ENCODE results near the gene RAB36.

Gene RAB36

DNA sequence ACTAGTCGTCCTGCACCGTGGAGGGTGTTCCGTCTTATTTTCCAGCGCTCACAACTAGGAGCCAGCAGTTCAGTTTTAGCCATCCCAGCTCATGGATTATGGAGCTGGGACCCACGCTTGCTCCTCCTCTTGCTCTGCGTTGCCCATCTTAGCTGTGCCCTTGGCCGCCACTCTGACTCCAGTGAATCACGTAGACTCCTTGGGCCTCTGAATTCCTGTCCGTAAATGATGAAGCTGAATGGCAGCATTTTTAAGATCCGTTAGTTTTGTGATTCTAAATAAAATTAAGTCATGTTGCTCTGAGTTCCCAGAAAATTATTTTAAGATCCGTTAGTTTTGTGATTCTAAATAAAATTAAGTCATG lies 58.8 kb downstream of the RAB36 start:
- peaks cover 0 to 52% (median 20%) of the 10 kb centered on the region in 4 experiments for H3K4me1 ChIP-seq (ENCODE audit: control extremely low read depth in 1 of 4, control insufficient read depth in 4 of 4, insufficient read depth in 4 of 4, low read length in 3 of 4)
- H3K27me3 ChIP-seq (replicated peaks in 2 of 5; ENCODE audit: control insufficient read depth in 4 of 5, insufficient read depth in 5 of 5, low read length in 4 of 5): no peaks in the 10 kb centered on the region
- H3K4me3 ChIP-seq (ENCODE audit: control insufficient read depth in 1 of 7, extremely low read depth in 1 of 7, insufficient read depth in 4 of 7, low read depth in 2 of 7, low read length in 6 of 7): no peak overlapping the region
- ChIA-PET POLR2A (no interaction called here), CTCF (interaction anchor here (0.7 to 2.0 kb wide), 4 partner anchors 14 to 81 kb away, joined by 3 to 7 read pairs (median 3); no protein-coding TSS in a partner anchor)
- peak overlapping the region in 1 of 2 experiments; percentile 25 for H3K27ac ChIP-seq (ENCODE audit: insufficient read depth in 1 of 2, low read depth in 1 of 2, low read length in 2 of 2, poor library complexity in 1 of 2, severe bottlenecking in 2 of 2)
- H3K36me3 ChIP-seq (ENCODE audit: control insufficient read depth in 4 of 4, insufficient read depth in 4 of 4, low read length in 3 of 4): peaks cover 8 to 63% (median 39%) of the 10 kb centered on the region in 4 experiments
- WGBS (ENCODE audit: insufficient coverage): 99% methylated on average over 8 of the region's 11 CpGs
- no peaks in the 10 kb centered on the region for H3K9me3 ChIP-seq (ENCODE audit: control extremely low read depth in 1 of 5, control insufficient read depth in 4 of 5, insufficient read depth in 2 of 5, low read depth in 1 of 5, low read length in 4 of 5)
- no peak for DNase-seq

DNA sequence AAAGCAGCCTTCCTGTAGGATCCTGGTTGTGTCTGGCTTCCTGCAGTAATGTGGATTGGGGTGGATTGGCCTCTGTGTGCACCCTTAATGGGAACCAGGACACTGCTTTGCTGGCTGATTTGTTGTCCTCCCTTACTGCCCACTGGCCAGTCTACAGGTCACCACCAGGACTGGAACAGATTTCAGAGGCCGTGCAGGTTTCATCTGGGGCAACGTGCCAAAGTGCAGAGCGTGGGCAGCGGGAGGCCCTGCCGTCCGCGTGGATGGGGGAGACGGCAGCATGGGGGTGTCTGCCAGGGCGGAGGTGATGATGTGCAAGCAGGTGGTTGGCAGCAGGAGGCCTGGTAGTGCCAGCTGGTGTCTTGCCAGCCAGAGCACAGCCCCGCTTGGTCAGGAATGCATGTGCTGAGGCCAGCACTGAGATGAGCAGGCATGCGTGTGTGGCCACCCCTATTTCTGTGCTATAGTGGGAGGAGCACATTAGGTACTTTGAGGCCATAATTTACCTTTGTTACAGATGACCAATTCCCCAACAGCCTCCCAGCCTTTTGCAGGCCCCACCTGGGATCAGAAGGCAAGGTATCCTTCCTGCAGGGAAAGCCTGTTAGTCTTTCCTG lies 59.4 kb downstream of the RAB36 start:
- H3K27me3 ChIP-seq (replicated peaks in 2 of 5; ENCODE audit: control insufficient read depth in 4 of 5, insufficient read depth in 5 of 5, low read length in 4 of 5): no peaks in the 10 kb centered on the region
- POLR2A ChIA-PET: interaction anchor here (0.6 kb wide), 1 partner anchor 861 kb away, joined by 4 read pairs; no protein-coding TSS in a partner anchor
- peaks cover 5 to 58% (median 37%) of the 10 kb centered on the region in 4 experiments for H3K36me3 ChIP-seq (ENCODE audit: control insufficient read depth in 4 of 4, insufficient read depth in 4 of 4, low read length in 3 of 4)
- peak overlapping the region in 1 of 2 experiments; percentile 57 for H3K27ac ChIP-seq (ENCODE audit: insufficient read depth in 1 of 2, low read depth in 1 of 2, low read length in 2 of 2, poor library complexity in 1 of 2, severe bottlenecking in 2 of 2)
- no peaks in the 10 kb centered on the region for H3K9me3 ChIP-seq (ENCODE audit: control extremely low read depth in 1 of 5, control insufficient read depth in 4 of 5, insufficient read depth in 2 of 5, low read depth in 1 of 5, low read length in 4 of 5)
- 68% methylated on average over 9 of the region's 11 CpGs for WGBS (ENCODE audit: insufficient coverage)
- H3K4me1 ChIP-seq (ENCODE audit: control extremely low read depth in 1 of 4, control insufficient read depth in 4 of 4, insufficient read depth in 4 of 4, low read length in 3 of 4): peaks cover 0 to 47% (median 18%) of the 10 kb centered on the region in 4 experiments
- H3K4me3 ChIP-seq (ENCODE audit: control insufficient read depth in 1 of 7, extremely low read depth in 1 of 7, insufficient read depth in 4 of 7, low read depth in 2 of 7, low read length in 6 of 7): no peak overlapping the region
- DNase-seq: no peak
- CTCF ChIA-PET: interaction anchor here (2.0 kb wide), 1 partner anchor 14 kb away, joined by 7 read pairs; no protein-coding TSS in a partner anchor

DNA sequence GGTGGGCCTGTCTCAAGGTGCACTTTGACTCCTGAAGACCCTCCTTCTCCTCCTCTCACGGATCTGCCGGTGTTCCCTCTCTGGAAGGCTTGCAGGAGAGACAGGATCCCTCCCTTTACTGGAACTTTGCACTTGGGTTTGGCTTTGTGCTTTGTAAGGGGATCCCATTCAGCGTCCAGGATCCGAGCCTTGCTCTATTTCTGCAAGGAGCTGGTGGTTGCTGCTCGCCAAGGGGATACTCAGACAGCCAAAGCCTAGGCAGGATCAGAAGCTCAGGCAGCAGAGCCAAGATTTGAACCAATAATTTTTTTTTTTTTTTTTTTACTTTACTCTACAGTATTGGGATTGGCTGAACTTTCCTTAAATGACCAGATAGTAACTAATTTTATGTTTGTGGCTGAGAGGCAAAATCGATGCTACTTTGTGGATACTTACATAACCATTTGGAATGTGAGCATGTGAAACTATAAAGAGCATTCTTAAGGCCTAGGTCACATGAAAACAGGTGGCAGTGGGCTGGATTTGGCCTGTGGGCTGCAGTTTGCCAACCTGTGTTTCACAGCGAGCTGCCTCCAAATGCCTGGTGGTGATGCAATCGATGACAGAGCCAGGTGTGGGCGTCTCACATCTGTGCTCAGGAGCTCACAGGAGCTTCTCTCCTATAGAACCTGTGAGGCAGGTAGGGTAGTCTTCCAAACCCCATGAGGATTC lies 60.2 kb downstream of the RAB36 start:
- Histone ChIP-seq H3K4me3 (ENCODE audit: control insufficient read depth in 1 of 7, extremely low read depth in 1 of 7, insufficient read depth in 4 of 7, low read depth in 2 of 7, low read length in 6 of 7) (no peak overlapping the region), H3K4me1 (ENCODE audit: control extremely low read depth in 1 of 4, control insufficient read depth in 4 of 4, insufficient read depth in 4 of 4, low read length in 3 of 4) (peaks cover 0 to 49% (median 19%) of the 10 kb centered on the region in 4 experiments), H3K36me3 (ENCODE audit: control insufficient read depth in 4 of 4, insufficient read depth in 4 of 4, low read length in 3 of 4) (peaks cover 5 to 57% (median 35%) of the 10 kb centered on the region in 4 experiments), H3K9me3 (ENCODE audit: control extremely low read depth in 1 of 5, control insufficient read depth in 4 of 5, insufficient read depth in 2 of 5, low read depth in 1 of 5, low read length in 4 of 5) (no peaks in the 10 kb centered on the region), H3K27me3 (replicated peaks in 2 of 5; ENCODE audit: control insufficient read depth in 4 of 5, insufficient read depth in 5 of 5, low read length in 4 of 5) (no peaks in the 10 kb centered on the region), H3K27ac (ENCODE audit: insufficient read depth in 1 of 2, low read depth in 1 of 2, low read length in 2 of 2, poor library complexity in 1 of 2, severe bottlenecking in 2 of 2) (peak overlapping the region in 1 of 2 experiments; percentile 57)
- CTCF ChIA-PET: interaction anchor here (1.0 kb wide), 1 partner anchor 9 kb away, joined by 3 read pairs; no protein-coding TSS in a partner anchor
- POLR2A ChIA-PET: interaction anchor here (0.6 to 0.8 kb wide), 3 partner anchors 11 to 862 kb away, joined by 3 to 4 read pairs (median 4); no protein-coding TSS in a partner anchor
- no peak for DNase-seq
- WGBS (ENCODE audit: insufficient coverage): 94% methylated on average over 7 of the region's 9 CpGs

DNA sequence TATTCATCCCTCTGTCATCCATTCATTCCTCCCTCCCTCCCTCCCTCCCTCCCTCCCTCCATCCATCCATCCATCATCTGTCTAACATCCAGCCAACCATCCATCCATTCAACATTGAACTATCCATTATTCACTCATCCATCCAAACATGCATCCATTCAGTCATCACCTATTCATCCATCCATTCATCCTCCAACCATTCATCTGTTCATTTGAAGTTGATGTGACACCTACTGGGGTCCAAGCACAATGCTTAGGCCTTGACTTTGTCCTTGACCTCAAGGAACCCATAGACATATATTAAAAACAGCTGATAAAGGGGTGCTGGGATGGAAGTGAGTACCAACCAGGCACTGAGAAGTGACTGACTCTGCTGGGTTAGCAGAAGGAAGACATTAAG lies 61.6 kb downstream of the RAB36 start:
- Histone ChIP-seq H3K27ac (ENCODE audit: insufficient read depth in 1 of 2, low read depth in 1 of 2, low read length in 2 of 2, poor library complexity in 1 of 2, severe bottlenecking in 2 of 2) (no peak overlapping the region), H3K4me3 (ENCODE audit: control insufficient read depth in 1 of 7, extremely low read depth in 1 of 7, insufficient read depth in 4 of 7, low read depth in 2 of 7, low read length in 6 of 7) (no peak overlapping the region), H3K9me3 (ENCODE audit: control extremely low read depth in 1 of 5, control insufficient read depth in 4 of 5, insufficient read depth in 2 of 5, low read depth in 1 of 5, low read length in 4 of 5) (no peaks in the 10 kb centered on the region), H3K36me3 (ENCODE audit: control insufficient read depth in 4 of 4, insufficient read depth in 4 of 4, low read length in 3 of 4) (peaks cover 5 to 52% (median 34%) of the 10 kb centered on the region in 4 experiments), H3K4me1 (ENCODE audit: control extremely low read depth in 1 of 4, control insufficient read depth in 4 of 4, insufficient read depth in 4 of 4, low read length in 3 of 4) (peaks cover 1 to 51% (median 20%) of the 10 kb centered on the region in 4 experiments), H3K27me3 (replicated peaks in 2 of 5; ENCODE audit: control insufficient read depth in 4 of 5, insufficient read depth in 5 of 5, low read length in 4 of 5) (no peaks in the 10 kb centered on the region)
- CTCF ChIA-PET: interaction anchor here (1.2 to 2.2 kb wide), 4 partner anchors 8 to 24 kb away, joined by 4 to 7 read pairs (median 6); no protein-coding TSS in a partner anchor
- POLR2A ChIA-PET: interaction anchor here (0.7 kb wide), 1 partner anchor 24 kb away, joined by 3 read pairs; no protein-coding TSS in a partner anchor
- no peak for DNase-seq

DNA sequence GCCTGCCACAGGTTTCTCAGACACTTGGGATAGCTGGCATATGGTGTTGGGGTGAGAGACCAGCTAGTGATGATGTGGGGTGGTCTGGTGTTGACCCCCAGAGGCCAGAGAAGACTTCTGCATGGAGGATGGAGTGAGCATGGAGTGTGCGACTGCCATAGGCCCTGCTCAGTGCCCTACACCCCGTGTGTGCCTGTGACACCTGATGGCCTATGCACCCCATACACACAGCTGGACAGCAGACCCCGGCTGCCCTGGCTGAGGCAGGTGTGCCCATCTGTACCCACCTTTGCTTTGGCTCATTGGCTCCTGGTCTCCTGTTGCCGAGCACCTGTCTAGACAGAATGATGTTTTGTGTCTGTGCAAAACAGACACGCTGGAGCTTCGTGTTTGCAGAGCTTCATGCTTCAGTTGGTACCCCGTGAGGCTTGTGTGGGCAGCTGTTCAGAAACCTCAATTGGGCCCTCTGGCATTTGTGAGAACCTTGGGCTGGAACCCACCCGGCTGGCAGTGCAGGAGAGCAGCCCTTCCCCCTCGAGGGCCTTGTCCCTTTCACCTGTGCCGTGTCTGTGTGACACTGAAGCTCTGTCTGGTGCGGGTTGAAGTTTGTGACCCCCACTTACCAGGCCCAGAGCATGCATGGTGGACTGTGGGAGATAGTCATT lies 62.6 kb downstream of the RAB36 start:
- DNase-seq: no peak
- WGBS (ENCODE audit: insufficient coverage): 96% methylated on average over 8 of the region's 11 CpGs
- no peaks in the 10 kb centered on the region for H3K27me3 ChIP-seq (replicated peaks in 2 of 5; ENCODE audit: control insufficient read depth in 4 of 5, insufficient read depth in 5 of 5, low read length in 4 of 5)
- H3K4me1 ChIP-seq (ENCODE audit: control extremely low read depth in 1 of 4, control insufficient read depth in 4 of 4, insufficient read depth in 4 of 4, low read length in 3 of 4): peaks cover 4 to 56% (median 30%) of the 10 kb centered on the region in 4 experiments
- H3K9me3 ChIP-seq (ENCODE audit: control extremely low read depth in 1 of 5, control insufficient read depth in 4 of 5, insufficient read depth in 2 of 5, low read depth in 1 of 5, low read length in 4 of 5): no peaks in the 10 kb centered on the region
- peaks cover 5 to 50% (median 38%) of the 10 kb centered on the region in 4 experiments for H3K36me3 ChIP-seq (ENCODE audit: control insufficient read depth in 4 of 4, insufficient read depth in 4 of 4, low read length in 3 of 4)
- POLR2A ChIA-PET: interaction anchor here (0.6 kb wide), 1 partner anchor 24 kb away, joined by 3 read pairs; no protein-coding TSS in a partner anchor
- peak overlapping the region in 1 of 2 experiments; percentile 25 for H3K27ac ChIP-seq (ENCODE audit: insufficient read depth in 1 of 2, low read depth in 1 of 2, low read length in 2 of 2, poor library complexity in 1 of 2, severe bottlenecking in 2 of 2)
- no peak overlapping the region for H3K4me3 ChIP-seq (ENCODE audit: control insufficient read depth in 1 of 7, extremely low read depth in 1 of 7, insufficient read depth in 4 of 7, low read depth in 2 of 7, low read length in 6 of 7)
- CTCF ChIA-PET: interaction anchor here (1.1 to 2.2 kb wide), 6 partner anchors 9 to 29 kb away, joined by 3 to 7 read pairs (median 5); no protein-coding TSS in a partner anchor

DNA sequence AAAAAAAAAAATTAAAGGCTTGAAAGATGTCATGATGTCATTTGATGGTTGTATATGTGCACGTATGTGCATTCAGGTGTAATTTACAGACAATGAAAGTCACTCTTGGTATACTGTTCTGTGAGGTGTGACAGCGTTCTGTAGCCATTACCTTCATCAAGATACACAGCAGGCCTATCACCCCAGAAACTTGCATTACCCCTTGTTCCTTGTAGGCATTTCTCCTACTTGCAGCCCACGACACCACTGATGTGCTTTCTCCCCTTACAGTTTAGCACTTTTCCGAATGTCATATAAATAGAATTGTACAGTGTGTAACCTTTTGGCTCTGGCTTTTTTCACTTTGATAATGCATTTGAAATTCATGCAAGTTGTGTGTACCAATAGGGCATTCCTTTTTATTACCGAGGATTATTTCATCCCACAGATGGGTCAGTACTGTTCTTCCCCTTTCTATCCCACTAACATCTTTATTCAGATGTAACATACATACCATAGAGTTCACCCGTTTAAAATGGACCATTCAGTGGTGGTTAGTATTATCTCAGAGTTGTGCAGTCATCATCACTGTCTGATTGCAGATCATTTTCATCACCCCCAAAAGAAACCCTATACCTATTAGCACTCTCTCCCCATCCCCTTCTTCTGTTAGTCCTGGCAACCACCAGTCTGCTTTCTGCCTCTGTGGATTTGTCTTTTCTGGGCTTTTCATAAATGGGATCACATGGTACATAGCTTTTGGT lies 65.3 kb downstream of the RAB36 start:
- DNase-seq: no peak
- Histone ChIP-seq H3K36me3 (ENCODE audit: control insufficient read depth in 4 of 4, insufficient read depth in 4 of 4, low read length in 3 of 4) (peaks cover 2 to 30% (median 18%) of the 10 kb centered on the region in 4 experiments), H3K4me1 (ENCODE audit: control extremely low read depth in 1 of 4, control insufficient read depth in 4 of 4, insufficient read depth in 4 of 4, low read length in 3 of 4) (peaks cover 18 to 66% (median 52%) of the 10 kb centered on the region in 4 experiments), H3K27me3 (replicated peaks in 2 of 5; ENCODE audit: control insufficient read depth in 4 of 5, insufficient read depth in 5 of 5, low read length in 4 of 5) (no peaks in the 10 kb centered on the region), H3K9me3 (ENCODE audit: control extremely low read depth in 1 of 5, control insufficient read depth in 4 of 5, insufficient read depth in 2 of 5, low read depth in 1 of 5, low read length in 4 of 5) (no peaks in the 10 kb centered on the region), H3K27ac (ENCODE audit: insufficient read depth in 1 of 2, low read depth in 1 of 2, low read length in 2 of 2, poor library complexity in 1 of 2, severe bottlenecking in 2 of 2) (peak overlapping the region in 1 of 2 experiments; percentile 91), H3K4me3 (ENCODE audit: control insufficient read depth in 1 of 7, extremely low read depth in 1 of 7, insufficient read depth in 4 of 7, low read depth in 2 of 7, low read length in 6 of 7) (no peak overlapping the region)
- WGBS (ENCODE audit: insufficient coverage): 78% methylated on average over 1 of the region's 6 CpGs
- CTCF ChIA-PET: interaction anchor here (1.0 to 3.9 kb wide), 5 partner anchors 15 to 79 kb away, joined by 4 to 18 read pairs (median 4); no protein-coding TSS in a partner anchor
- POLR2A ChIA-PET: interaction anchor here (0.6 to 0.9 kb wide), 3 partner anchors 10 to 27 kb away, joined by 3 to 5 read pairs (median 4); no protein-coding TSS in a partner anchor
